ENCODE measurements around the gene ITGB2. TPM values are rescaled to one million over a fixed set of nuclear protein-coding genes. Genes with fewer than 3 reads are reported as not detected.
A peak's percentile ranks its signal among the peaks of the same experiment; 100 is the strongest.

The ITGB2 gene
- total RNA-seq, 1 experiment from 2014 or later: 45.1 TPM

GRCh38 chr21:44874240-44874496, 46.5 kb downstream of the ITGB2 start:
- H3K79me2 ChIP-seq (ENCODE audit: low read length): peaks cover 49% of the 10 kb centered on the region
- peaks cover 20% of the 10 kb centered on the region for H4K20me1 ChIP-seq (ENCODE audit: low read length)
- DNase-seq (no peak), ATAC-seq (no peak)
- H3K4me3 ChIP-seq (ENCODE audit: low read length): peak overlapping the region; percentile 80
- peak overlapping the region; percentile 77 for H3K9ac ChIP-seq (ENCODE audit: low read length)
- no peaks in the 10 kb centered on the region for H3K27me3 ChIP-seq (ENCODE audit: low read length)
- CTCF ChIA-PET: interaction anchor here (0.5 to 1.1 kb wide), 4 partner anchors 28 to 74 kb away, joined by 3 to 9 read pairs (median 4); no protein-coding TSS in a partner anchor
- TF ChIP-seq EZH2phosphoT487 (IDR thresholded peaks at IDR 0.05; ENCODE audit: borderline replicate concordance, low read length) (no peak), EZH2 (IDR thresholded peaks at IDR 0.05; ENCODE audit: low read length, unreplicated experiment) (no peak), CTCF (conservative IDR thresholded peaks at IDR 0.05; ENCODE audit: low read depth, low read length) (no peak)
- peak overlapping the region; percentile 84 for H2AFZ ChIP-seq (ENCODE audit: low read length)
- H3K9me3 ChIP-seq (ENCODE audit: low read length): no peaks in the 10 kb centered on the region
- peaks cover 5% of the 10 kb centered on the region for H3F3A ChIP-seq (ENCODE audit: low read length, unreplicated experiment)
- H3K36me3 ChIP-seq (ENCODE audit: low read depth, low read length): no peaks in the 10 kb centered on the region
- POLR2A ChIA-PET (ENCODE audit: unreplicated experiment): interaction anchor here (0.6 to 1.0 kb wide), 4 partner anchors 9 to 132 kb away, joined by 3 to 25 read pairs (median 4); no protein-coding TSS in a partner anchor
- H3K4me1 ChIP-seq (ENCODE audit: insufficient read depth, low read length): peaks cover 59% of the 10 kb centered on the region
- H3K27ac ChIP-seq (ENCODE audit: low read length): peak overlapping the region; percentile 56
- BruUV-seq (replicated peaks): TSS peak; percentile 40
- intact Hi-C loops (cut with micrococcal nuclease): loop anchor here (10.0 kb wide), 1 partner anchor 251 kb away; no protein-coding TSS in a partner anchor
- H3K9me2 ChIP-seq (replicated peaks; ENCODE audit: low read length): no peaks in the 10 kb centered on the region
- peak overlapping the region; percentile 95 for H3K4me2 ChIP-seq (ENCODE audit: low read length)

- peaks cover 55% of the 10 kb centered on the region for H3K79me2 ChIP-seq (ENCODE audit: low read length)
- H3K4me1 ChIP-seq (ENCODE audit: insufficient read depth, low read length): peaks cover 59% of the 10 kb centered on the region
- peak within 1 kb of the TSS; percentile 82 for H3K27ac ChIP-seq (ENCODE audit: low read length)
- H2AFZ ChIP-seq (ENCODE audit: low read length): peak within 1 kb of the TSS; percentile 84
- H4K20me1 ChIP-seq (ENCODE audit: low read length): peaks cover 26% of the 10 kb centered on the region
- H3K36me3 ChIP-seq (ENCODE audit: low read depth, low read length): peaks cover 5% of the 10 kb centered on the region
- ChIA-PET POLR2A (ENCODE audit: unreplicated experiment) (interaction anchor here (0.5 to 1.0 kb wide), 6 partner anchors 9 to 414 kb away, joined by 3 to 25 read pairs (median 4); partner anchors contain the start of gene POFUT2), CTCF (interaction anchor here (0.5 to 1.1 kb wide), 5 partner anchors 27 to 74 kb away, joined by 3 to 9 read pairs (median 4); no protein-coding TSS in a partner anchor)
- no peaks in the 10 kb centered on the region for H3K27me3 ChIP-seq (ENCODE audit: low read length)
- ATAC-seq: peak; percentile 48
- peak within 1 kb of the TSS; percentile 80 for H3K4me3 ChIP-seq (ENCODE audit: low read length)
- H3K9ac ChIP-seq (ENCODE audit: low read length): peak within 1 kb of the TSS; percentile 85
- intact Hi-C loops (cut with micrococcal nuclease): loop anchor here (1.0 to 10.0 kb wide), 2 partner anchors 55 to 251 kb away; no protein-coding TSS in a partner anchor
- DNase-seq: peak; percentile 99
- no peak for TF ChIP-seq EZH2 (IDR thresholded peaks at IDR 0.05; ENCODE audit: low read length, unreplicated experiment)
- no peak for TF ChIP-seq EZH2phosphoT487 (IDR thresholded peaks at IDR 0.05; ENCODE audit: borderline replicate concordance, low read length)
- TF ChIP-seq CTCF (conservative IDR thresholded peaks at IDR 0.05; ENCODE audit: low read depth, low read length): no peak
- H3K9me3 ChIP-seq (ENCODE audit: low read length): no peaks in the 10 kb centered on the region
- no TSS peak for BruUV-seq (replicated peaks)
- H3K9me2 ChIP-seq (replicated peaks; ENCODE audit: low read length): no peaks in the 10 kb centered on the region
- peaks cover 7% of the 10 kb centered on the region for H3F3A ChIP-seq (ENCODE audit: low read length, unreplicated experiment)
- H3K4me2 ChIP-seq (ENCODE audit: low read length): peak within 1 kb of the TSS; percentile 95
These were observed 47.1 kb downstream of the ITGB2 start, which contains the start of gene PTTG1IP for GRCh38 chr21:44873356-44874239. Gene PTTG1IP, minus strand, starts transcription at chr21:44873690. Its CDS starts 74 bp downstream, at chr21:44873616.
